Endothelial cell of umbilical vein (primary cell): ENCODE results near the gene SOD3.

Experiments used
- CTCF ChIP-seq, 2 donors: IDR thresholded peaks; 1 replicate in 1 of 2; 2 replicates in 1 of 2; pipeline ENCODE4 v1.5.1; 2011; ENCODE audit warnings: low read length in 2 of 2, mild to moderate bottlenecking in 2 of 2, moderate library complexity in 2 of 2, control low read depth in 1 of 2, inconsistent platforms in 1 of 2, low read depth in 1 of 2; ENCODE audit not compliant: insufficient read depth in 1 of 2; ENCODE audit errors: extremely low read depth in 1 of 2
- EZH2 ChIP-seq: IDR thresholded peaks from 2 replicates; pipeline ENCODE4 v1.6.1; 2012; ENCODE audit warnings: borderline replicate concordance, low read depth, mild to moderate bottlenecking, moderate library complexity, low read length, inconsistent platforms; ENCODE audit not compliant: severe bottlenecking
- MAX ChIP-seq: IDR thresholded peaks from 2 replicates; pipeline ENCODE4 v1.6.1; 2011; ENCODE audit not compliant: insufficient read depth, insufficient read length
- POLR2A ChIP-seq: IDR thresholded peaks from 2 replicates; pipeline ENCODE4 v1.6.1; 2012; ENCODE audit warnings: low read depth, mild to moderate bottlenecking, control low read depth, low read length
- POLR2AphosphoS5 ChIP-seq: IDR thresholded peaks from 2 replicates; pipeline ENCODE4 v1.6.1; 2012; ENCODE audit warnings: low read depth, mild to moderate bottlenecking, control low read depth, low read length, moderate library complexity; ENCODE audit not compliant: insufficient read depth

GRCh38 chr4:24775032-24775605 lies 20.3 kb upstream of the SOD3 start:
- TF ChIP-seq CTCF (IDR thresholded peaks at IDR 0.05; ENCODE audit: extremely low read depth in 1 of 2, insufficient read depth in 1 of 2, low read depth in 1 of 2, low read length in 2 of 2) (no peak), POLR2A (no peak), POLR2AphosphoS5 (no peak), EZH2 (no peak), MAX (no peak)
